Neuronal stem cell (in vitro differentiated cells): ENCODE data around the gene MTG1.
"Not testable (repeated sequence)": the region's sequence is repeated elsewhere in the genome, so short reads cannot be mapped to it uniquely, and the experiment has no call there.

ENCODE experiments used
- DNase-seq: peaks from one replicate; pipeline ENCODE4 v3.0.0-alpha.2; 2013; ENCODE audit warnings: low spot score
- H2AFZ ChIP-seq: one replicate; pipeline ENCODE4 v1.6.1; 2013; ENCODE audit warnings: mild to moderate bottlenecking, low read length, inconsistent platforms
- H2AK5ac ChIP-seq: 2 replicates; pipeline ENCODE4 v1.6.1; 2013; ENCODE audit warnings: low read depth, mild to moderate bottlenecking, inconsistent platforms, low read length, moderate library complexity, mixed read lengths
- H2BK120ac ChIP-seq: 2 replicates; pipeline ENCODE4 v1.6.1; 2013; ENCODE audit warnings: low read depth, mild to moderate bottlenecking, inconsistent platforms, low read length, moderate library complexity, mixed read lengths
- H2BK12ac ChIP-seq: one replicate; pipeline ENCODE4 v1.6.1; 2013; ENCODE audit warnings: low read length, inconsistent platforms
- H2BK15ac ChIP-seq: 2 replicates; pipeline ENCODE4 v1.6.1; 2013; ENCODE audit warnings: mild to moderate bottlenecking, low read length, inconsistent platforms, mixed read lengths
- H2BK5ac ChIP-seq: one replicate; pipeline ENCODE4 v1.6.1; 2013; ENCODE audit warnings: inconsistent platforms, mild to moderate bottlenecking, low read length, moderate library complexity
- H3K14ac ChIP-seq: one replicate; pipeline ENCODE4 v1.6.1; 2013; ENCODE audit warnings: low read length, inconsistent platforms
- H3K18ac ChIP-seq: 2 replicates; pipeline ENCODE4 v1.6.1; 2013; ENCODE audit warnings: low read length, inconsistent platforms
- H3K23ac ChIP-seq: 2 replicates; pipeline ENCODE4 v1.6.1; 2013; ENCODE audit warnings: low read depth, mild to moderate bottlenecking, mixed read lengths, low read length, inconsistent platforms; ENCODE audit not compliant: poor library complexity
- H3K27ac ChIP-seq: replicated peaks from 3 replicates; pipeline ENCODE4 v1.5.1; 2013; ENCODE audit warnings: low read length, inconsistent platforms
- H3K27me3 ChIP-seq, 3 experiments: 2 replicates each; pipeline ENCODE4 v1.6.1; 2013; ENCODE audit warnings: low read length in 3 of 3, mild to moderate bottlenecking in 2 of 3, inconsistent platforms in 1 of 3, low read depth in 1 of 3, mixed read lengths in 1 of 3, moderate library complexity in 1 of 3; ENCODE audit not compliant: control insufficient read depth in 3 of 3, insufficient read depth in 3 of 3
- H3K36me3 ChIP-seq, 2 donors: replicated peaks in 1 of 2; 2 replicates each; pipeline ENCODE4 v1.6.1; 2013; ENCODE audit warnings: low read length in 2 of 2; ENCODE audit not compliant: control insufficient read depth in 2 of 2, insufficient read depth in 2 of 2
- H3K4ac ChIP-seq: 2 replicates; pipeline ENCODE4 v1.6.1; 2013; ENCODE audit warnings: inconsistent platforms, mild to moderate bottlenecking, low read length, moderate library complexity
- H3K4me1 ChIP-seq, 2 donors: 1 replicate in 1 of 2; 2 replicates in 1 of 2; pipeline ENCODE4 v1.6.1; 2013; ENCODE audit warnings: low read length in 2 of 2, low read depth in 1 of 2; ENCODE audit not compliant: control insufficient read depth in 2 of 2, insufficient read depth in 1 of 2
- H3K4me2 ChIP-seq: one replicate; pipeline ENCODE4 v1.6.1; 2013; ENCODE audit warnings: mild to moderate bottlenecking, low read length, inconsistent platforms; ENCODE audit not compliant: insufficient read depth, poor library complexity, severe bottlenecking
- H3K4me3 ChIP-seq, 2 donors: 2 replicates each; pipeline ENCODE4 v1.5.1; 2013; ENCODE audit warnings: low read length in 2 of 2, mild to moderate bottlenecking in 2 of 2, inconsistent platforms in 1 of 2, moderate library complexity in 1 of 2
- H3K79me1 ChIP-seq: one replicate; pipeline ENCODE4 v1.6.1; 2013; ENCODE audit warnings: low read depth, mild to moderate bottlenecking, inconsistent platforms, low read length, moderate library complexity
- H3K9ac ChIP-seq: one replicate; pipeline ENCODE4 v1.6.1; 2013; ENCODE audit warnings: mild to moderate bottlenecking, low read depth, low read length, inconsistent platforms; ENCODE audit not compliant: poor library complexity
- H3K9me3 ChIP-seq, 2 donors: replicated peaks in 1 of 2; 2 replicates each; pipeline versions ENCODE3 to v1.6.1; 2013; ENCODE audit warnings: low read length in 2 of 2, mild to moderate bottlenecking in 2 of 2, inconsistent platforms in 1 of 2, low read depth in 1 of 2, mixed read lengths in 1 of 2, moderate library complexity in 1 of 2; ENCODE audit not compliant: control insufficient read depth in 2 of 2, insufficient read depth in 1 of 2
- H4K8ac ChIP-seq: one replicate; pipeline ENCODE4 v1.6.1; 2013; ENCODE audit warnings: low read depth, mild to moderate bottlenecking, inconsistent platforms, low read length, moderate library complexity
- H4K91ac ChIP-seq: one replicate; pipeline ENCODE4 v1.6.1; 2013; ENCODE audit warnings: low read length, low read depth, mild to moderate bottlenecking, inconsistent platforms; ENCODE audit not compliant: poor library complexity
- WGBS, 2 donors: extraction: QIAGEN DNeasy Blood & Tissue Kit; methylation state at CpG; one replicate each; pipeline ENCODE4 v1.1.7; 2013; ENCODE audit warnings: missing lambda C conversion rate in 2 of 2, mixed read lengths in 1 of 2; ENCODE audit not compliant: insufficient read length in 2 of 2, insufficient replicate concordance in 1 of 2; ENCODE audit errors: extremely low coverage in 2 of 2; 5-methylcytosine and 5-hydroxymethylcytosine counted together

The MTG1 gene

GRCh38 chr10:133366751-133367150, 27.2 kb upstream of the MTG1 start:
- no CpG with 5 or more reads among the region's 13 CpGs for WGBS, 2 donors
- no peaks in the 10 kb centered on the region for H3K79me1 ChIP-seq
- H3K4me1 ChIP-seq, result no peaks in the 10 kb centered on the region
- no peak for DNase-seq
- H4K8ac ChIP-seq, result no peak overlapping the region
- H3K27me3 ChIP-seq, result no peaks in the 10 kb centered on the region
- no peak overlapping the region for H3K27ac ChIP-seq
- peak overlapping the region; percentile 66 for H2BK5ac ChIP-seq
- H2BK12ac ChIP-seq, result no peak overlapping the region
- H3K4me2 ChIP-seq, result no peak overlapping the region
- peaks cover 0 to 4% of the 10 kb centered on the region in 2 donors for H3K9me3 ChIP-seq
- no peak overlapping the region for H3K23ac ChIP-seq
- H4K91ac ChIP-seq, result no peak overlapping the region
- H3K4ac ChIP-seq, result no peak overlapping the region
- no peak overlapping the region for H3K4me3 ChIP-seq
- no peak overlapping the region for H2BK120ac ChIP-seq
- no peak overlapping the region for H2AFZ ChIP-seq
- no peak overlapping the region for H3K9ac ChIP-seq
- no peak overlapping the region for H2AK5ac ChIP-seq
- H3K14ac ChIP-seq, result no peak overlapping the region
- H2BK15ac ChIP-seq, result no peak overlapping the region
- no peak overlapping the region for H3K18ac ChIP-seq
- H3K36me3 ChIP-seq, result peaks cover 65 to 87% of the 10 kb centered on the region in 2 donors

GRCh38 chr10:133367461-133367860, 26.5 kb upstream of the MTG1 start:
- H2AFZ ChIP-seq, H4K91ac ChIP-seq, H3K9ac ChIP-seq, H2BK12ac ChIP-seq, H3K9me3 ChIP-seq, H2BK120ac ChIP-seq, H3K27ac ChIP-seq, H3K4me3 ChIP-seq, H3K4ac ChIP-seq, H3K27me3 ChIP-seq, H3K4me1 ChIP-seq, H3K18ac ChIP-seq, H2BK15ac ChIP-seq, H2BK5ac ChIP-seq, H3K79me1 ChIP-seq, H3K14ac ChIP-seq, H4K8ac ChIP-seq, H3K4me2 ChIP-seq, DNase-seq, H3K23ac ChIP-seq, H2AK5ac ChIP-seq: not testable (repeated sequence)
- WGBS, 2 donors, result no CpG with 5 or more reads among the region's 7 CpGs
- H3K36me3 ChIP-seq, result peaks cover 58 to 83% of the 10 kb centered on the region in 2 donors

DNA sequence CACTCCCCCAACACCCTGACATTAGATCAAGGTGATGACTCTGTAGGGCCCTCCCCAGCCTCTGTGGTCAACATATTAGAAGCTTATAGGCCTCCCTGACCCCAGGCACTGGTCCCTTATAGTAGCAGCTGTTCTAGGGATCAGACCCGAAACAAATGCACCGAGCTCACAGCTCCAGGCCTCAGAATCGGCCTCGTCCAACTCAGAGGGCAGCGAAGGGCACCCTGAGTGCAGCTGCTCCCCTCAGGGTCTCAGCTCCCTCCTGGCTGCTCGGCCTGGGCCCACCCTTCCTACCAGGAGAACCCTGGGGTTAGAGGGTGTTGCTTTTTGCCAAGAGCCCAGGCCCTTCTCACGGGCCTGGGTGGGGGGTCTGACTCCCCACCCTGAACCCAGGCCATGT, 25.8 kb upstream of the MTG1 start:
- no peak overlapping the region for H3K18ac ChIP-seq
- DNase-seq, result no peak
- H2BK12ac ChIP-seq, result no peak overlapping the region
- H4K8ac ChIP-seq, result no peak overlapping the region
- no peak overlapping the region for H3K27ac ChIP-seq
- no peak overlapping the region for H2AFZ ChIP-seq
- no peak overlapping the region for H2BK120ac ChIP-seq
- no peak overlapping the region for H3K4me2 ChIP-seq
- peaks cover 0 to 4% of the 10 kb centered on the region in 2 donors for H3K9me3 ChIP-seq
- H3K9ac ChIP-seq, result peak overlapping the region; percentile 60
- H4K91ac ChIP-seq, result no peak overlapping the region
- no CpG with 5 or more reads among the region's 7 CpGs for WGBS, 2 donors
- H3K36me3 ChIP-seq, result peaks cover 52 to 76% of the 10 kb centered on the region in 2 donors
- no peak overlapping the region for H3K4me3 ChIP-seq
- H2BK15ac ChIP-seq, result no peak overlapping the region
- H3K79me1 ChIP-seq, result peaks cover 4% of the 10 kb centered on the region
- H3K14ac ChIP-seq, result peak overlapping the region; percentile 63
- H2BK5ac ChIP-seq, result peak overlapping the region; percentile 19
- H3K23ac ChIP-seq, result no peak overlapping the region
- H3K27me3 ChIP-seq, result no peaks in the 10 kb centered on the region
- H3K4ac ChIP-seq, result no peak overlapping the region
- no peak overlapping the region for H2AK5ac ChIP-seq
- H3K4me1 ChIP-seq, result no peaks in the 10 kb centered on the region

DNA sequence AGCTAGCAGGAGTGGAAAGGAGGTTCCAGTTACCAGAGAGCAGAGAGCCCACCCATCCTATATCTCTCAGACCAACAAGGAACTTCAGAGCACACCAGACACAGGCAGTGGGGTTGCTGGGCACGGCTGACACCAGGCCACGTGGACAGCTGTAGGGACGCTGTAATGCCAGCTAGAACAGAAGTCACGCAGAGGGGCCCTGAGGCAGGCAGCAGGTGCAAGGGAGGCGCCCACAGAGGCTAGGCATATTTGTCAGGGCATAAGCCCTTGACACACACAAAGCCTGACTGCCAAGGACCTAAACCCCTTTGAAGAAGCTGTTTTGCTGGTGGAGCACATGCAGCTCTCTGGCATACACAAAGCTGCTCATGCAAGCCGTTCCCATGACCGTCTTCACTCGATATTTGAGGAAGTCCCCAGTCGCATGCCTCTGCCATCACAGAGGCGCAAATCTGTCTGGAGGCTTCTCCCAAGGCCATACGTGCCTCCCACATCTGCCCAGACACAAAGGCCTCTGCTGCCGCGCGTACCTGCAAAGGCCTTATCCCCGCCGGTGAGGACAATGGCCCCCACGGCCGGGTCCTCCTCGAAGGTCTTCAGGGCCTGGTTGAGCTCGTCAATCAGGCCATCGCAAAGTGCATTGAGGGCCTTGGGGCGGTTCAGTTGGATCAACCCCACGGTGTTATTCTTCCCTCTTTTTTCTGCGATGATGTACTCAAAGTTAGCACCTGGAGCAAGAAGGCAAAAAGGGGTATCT, 23.7 kb upstream of the MTG1 start:
- Histone ChIP-seq H3K4ac (no peak overlapping the region), H3K9ac (peak overlapping the region; percentile 34), H3K36me3 (peaks cover 44 to 58% of the 10 kb centered on the region in 2 donors), H3K4me3 (peak overlapping the region in 1 of 2 donors; percentile 36), H2BK5ac (no peak overlapping the region), H3K14ac (no peak overlapping the region), H2BK12ac (no peak overlapping the region), H3K18ac (no peak overlapping the region), H3K79me1 (peaks cover 4% of the 10 kb centered on the region), H4K91ac (no peak overlapping the region), H3K4me1 (peaks cover 0 to 5% of the 10 kb centered on the region in 2 donors), H2BK15ac (no peak overlapping the region), H2AK5ac (no peak overlapping the region), H2AFZ (no peak overlapping the region), H3K27me3 (no peaks in the 10 kb centered on the region), H4K8ac (no peak overlapping the region), H2BK120ac (no peak overlapping the region), H3K9me3 (peaks cover 0 to 4% of the 10 kb centered on the region in 2 donors), H3K4me2 (no peak overlapping the region), H3K23ac (no peak overlapping the region), H3K27ac (no peak overlapping the region)
- no peak for DNase-seq
- no CpG with 5 or more reads among the region's 24 CpGs for WGBS, 2 donors
